HCT116 (cell line): ENCODE results near the gene S100A1. TPM values are rescaled to one million over a fixed set of nuclear protein-coding genes. Genes with fewer than 3 reads are reported as not detected.

Source experiments
- ATAC-seq: fragments of 200-7000 bp; cut with Tn5 transposase; 2 replicates; pipeline ENCODE4 v1.9.1; 2020; ENCODE audit warnings: mild to moderate bottlenecking, moderate library complexity
- BruUV-seq: library from RNA; stranded (reverse); fragments of 400-500 nt; replicated peaks from 2 replicates; lab custom pipeline; 2021; lab: Mats Ljungman, UMichigan
- CTCF ChIA-PET: fragments of 300-600 bp; sonication (Branson Sonifier 250); formaldehyde crosslinking; loops from one replicate; lab custom pipeline; 2021; ENCODE audit warnings: antibody characterized with exemption; lab: Charles Lee
- POLR2A ChIA-PET: fragments of 300-600, 350-600 bp; sonication (Branson Sonifier 250); formaldehyde crosslinking; loops from one replicate; lab custom pipeline; 2021; ENCODE audit warnings: antibody characterized with exemption; lab: Charles Lee
- RAD21 ChIA-PET, 2 experiments: fragments of 300-600 bp; sonication (Branson Sonifier 250); formaldehyde crosslinking; loops; one replicate each; lab custom pipeline; 2023; ENCODE audit warnings: low total read pairs in 2 of 2; ENCODE audit not compliant: uncharacterized antibody in 2 of 2, unreplicated experiment in 2 of 2, low non-redundant PET in 1 of 2; lab: Charles Lee
- DNase-seq: peaks from one replicate; pipeline ENCODE4 v3.0.0-alpha.2; 2010; ENCODE audit warnings: low read depth, low spot score
- H2AFZ ChIP-seq: fragments of 200-600 bp; shearing (Covaris generic), sonication (generic); 2 replicates; pipeline ENCODE4 v1.6.1; 2017; ENCODE audit warnings: low read depth, mixed run types, mixed read lengths, antibody characterized with exemption, low read length; ENCODE audit not compliant: poor library complexity, severe bottlenecking
- H3K27ac ChIP-seq: 2 replicates; pipeline ENCODE4 v1.5.1; 2012; ENCODE audit warnings: low read depth, low read length
- H3K27me3 ChIP-seq: fragments of 200-600 bp; sonication (generic); 2 replicates; pipeline ENCODE4 v1.6.1; 2016; ENCODE audit warnings: mixed run types, low read length, mixed read lengths; ENCODE audit not compliant: insufficient read depth
- H3K36me3 ChIP-seq, 2 experiments: fragments of 200-500 bp in 1 of 2; fragments of 200-600 bp in 1 of 2; sonication (Bioruptor generic) in 1 of 2; sonication (generic) in 1 of 2; 2 replicates each; pipeline versions ENCODE4 v1.5.1 to v1.6.1; 2014 to 2016; ENCODE audit warnings: low read length in 2 of 2, inconsistent platforms in 1 of 2, mixed read lengths in 1 of 2, mixed run types in 1 of 2; ENCODE audit not compliant: insufficient read depth in 2 of 2, control insufficient read depth in 1 of 2
- H3K4me1 ChIP-seq, 2 experiments: fragments of 200-600 bp in 1 of 2; sonication (generic) in 1 of 2; 2 replicates each; pipeline versions ENCODE4 v1.5.1 to v1.6.1; 2012 to 2017; ENCODE audit warnings: low read length in 2 of 2, inconsistent platforms in 1 of 2, mild to moderate bottlenecking in 1 of 2, mixed read lengths in 1 of 2, mixed run types in 1 of 2, moderate library complexity in 1 of 2; ENCODE audit not compliant: insufficient read depth in 2 of 2, control insufficient read depth in 1 of 2
- H3K4me2 ChIP-seq: fragments of 200-600 bp; sonication (generic); 2 replicates; pipeline ENCODE4 v1.6.1; 2017; ENCODE audit warnings: mixed run types, low read length, mixed read lengths
- H3K4me3 ChIP-seq, 2 experiments: fragments of 200-600 bp in 1 of 2; sonication (generic) in 1 of 2; replicated peaks in 1 of 2; 2 replicates each; pipeline ENCODE4 v1.5.1; 2011 to 2016; ENCODE audit warnings: low read length in 2 of 2, control low read depth in 1 of 2, low read depth in 1 of 2, mild to moderate bottlenecking in 1 of 2, mixed read lengths in 1 of 2, mixed run types in 1 of 2
- H3K79me2 ChIP-seq: fragments of 200-600 bp; sonication (generic); 2 replicates; pipeline ENCODE4 v1.6.1; 2017; ENCODE audit warnings: mild to moderate bottlenecking, mixed run types, low read length, moderate library complexity, mixed read lengths; ENCODE audit not compliant: insufficient read depth
- H3K9ac ChIP-seq: fragments of 200-600 bp; sonication (generic); 2 replicates; pipeline ENCODE4 v1.6.1; 2016; ENCODE audit warnings: low read length, mixed read lengths
- H3K9me2 ChIP-seq: fragments of 200-600 bp; sonication (generic), shearing (Covaris generic); 2 replicates; pipeline ENCODE4 v1.6.1; 2017; ENCODE audit warnings: mixed run types, mild to moderate bottlenecking, moderate library complexity; ENCODE audit not compliant: insufficient read depth
- H3K9me3 ChIP-seq, 2 experiments: fragments of 200-500 bp in 1 of 2; fragments of 200-600 bp in 1 of 2; sonication (Bioruptor generic) in 1 of 2; sonication (generic) in 1 of 2; 2 replicates each; pipeline ENCODE4 v1.6.1; 2014 to 2017; ENCODE audit warnings: low read length in 2 of 2, mixed read lengths in 2 of 2, inconsistent platforms in 1 of 2, low read depth in 1 of 2, mild to moderate bottlenecking in 1 of 2, mixed run types in 1 of 2, moderate library complexity in 1 of 2; ENCODE audit not compliant: control insufficient read depth in 1 of 2, insufficient read depth in 1 of 2
- H4K20me1 ChIP-seq: fragments of 200-600 bp; sonication (generic), shearing (Covaris generic); 2 replicates; pipeline ENCODE4 v1.6.1; 2017; ENCODE audit warnings: mixed run types, mild to moderate bottlenecking, moderate library complexity; ENCODE audit not compliant: insufficient read depth
- CEBPB ChIP-seq: IDR thresholded peaks from 2 replicates; pipeline ENCODE4 v1.6.1; 2012; ENCODE audit warnings: low read depth
- ELF1 ChIP-seq: IDR thresholded peaks from 2 replicates; pipeline ENCODE4 v1.6.1; 2012; ENCODE audit warnings: low read depth, borderline replicate concordance
- EZH2 ChIP-seq: fragments of 200-600 bp; sonication (generic); IDR thresholded peaks from 2 replicates; pipeline ENCODE4 v1.6.1; 2017; ENCODE audit warnings: antibody characterized with exemption, mixed run types
- FOSL1 ChIP-seq: IDR thresholded peaks from 2 replicates; pipeline ENCODE4 v1.6.1; 2012; ENCODE audit warnings: low read depth
- JUND ChIP-seq: IDR thresholded peaks from 2 replicates; pipeline ENCODE4 v1.6.1; 2012
- MAX ChIP-seq: IDR thresholded peaks from 2 replicates; pipeline ENCODE4 v1.6.1; 2012
- POLR2A ChIP-seq: IDR thresholded peaks from 2 replicates; pipeline ENCODE4 v1.7.0; 2011; ENCODE audit warnings: borderline replicate concordance; ENCODE audit not compliant: insufficient read depth, insufficient read length; ENCODE audit errors: extremely low read depth
- ZNF274 ChIP-seq: fragments of 200-500 bp; sonication (Bioruptor generic); IDR thresholded peaks from 2 replicates; pipeline ENCODE4 v1.6.1; 2014; ENCODE audit warnings: mild to moderate bottlenecking, low read depth, low read length, inconsistent platforms
- intact Hi-C: fragments of 100-400 bp; cut with micrococcal nuclease; formaldehyde crosslinking; loops from 2 replicates; pipeline ENCODE4 v1.10.0; 2022
- total RNA-seq: library from RNA; stranded (reverse); gene quantifications from one replicate; pipeline ENCODE4 v1.2.1, GENCODE V29; 2021; ENCODE audit not compliant: unreplicated experiment
- TF ChIP-seq, protein P1 (sequence below), 3 experiments: fragments of 200-600 bp in 1 of 3; sonication (generic) in 1 of 3; IDR thresholded peaks in 2 of 3; conservative IDR thresholded peaks in 1 of 3; 2 replicates each; pipeline ENCODE4 v1.5.1; 2012 to 2017; ENCODE audit warnings: low read depth in 2 of 3, low read length in 2 of 3, antibody characterized with exemption in 1 of 3, borderline replicate concordance in 1 of 3, control low read depth in 1 of 3, mild to moderate bottlenecking in 1 of 3, mixed read lengths in 1 of 3, mixed run types in 1 of 3, moderate library complexity in 1 of 3; ENCODE audit not compliant: insufficient read depth in 1 of 3
- TF ChIP-seq, protein P2 (sequence below): IDR thresholded peaks from 2 replicates; pipeline ENCODE4 v1.6.1; 2012

The S100A1 gene
- total RNA-seq, 1 experiment from 2014 or later: 0.30 TPM

GRCh38 chr1:153649137-153649862, 21.1 kb downstream of the S100A1 start:
- DNase-seq: no peak
- Histone ChIP-seq H2AFZ (no peak overlapping the region), H3K4me2 (no peak overlapping the region), H3K27me3 (no peaks in the 10 kb centered on the region), H3K36me3 (peaks cover 17 to 21% of the 10 kb centered on the region in 2 experiments), H3K4me1 (peaks cover 0 to 10% of the 10 kb centered on the region in 2 experiments; a peak in 2 of 4 replicates), H3K27ac (no peak overlapping the region), H3K9me3 (no peaks in the 10 kb centered on the region), H3K4me3 (no peak overlapping the region), H3K79me2 (peaks cover 8% of the 10 kb centered on the region; the same call in 1 of the 2 replicates), H3K9me2 (no peaks in the 10 kb centered on the region), H4K20me1 (no peaks in the 10 kb centered on the region), H3K9ac (no peak overlapping the region)
- ChIA-PET POLR2A (interaction anchor here (1.1 to 2.8 kb wide), 2 partner anchors 15 to 22 kb away, joined by 4 to 12 read pairs; partner anchors contain the start of genes CHTOP and S100A13), CTCF (no interaction called here), RAD21 (no interaction called here)
- TF ChIP-seq ZNF274: no peak
- TF ChIP-seq MAX: no peak
- TF ChIP-seq CEBPB: no peak
- no peak for TF ChIP-seq POLR2A
- TF ChIP-seq, protein P1, sequence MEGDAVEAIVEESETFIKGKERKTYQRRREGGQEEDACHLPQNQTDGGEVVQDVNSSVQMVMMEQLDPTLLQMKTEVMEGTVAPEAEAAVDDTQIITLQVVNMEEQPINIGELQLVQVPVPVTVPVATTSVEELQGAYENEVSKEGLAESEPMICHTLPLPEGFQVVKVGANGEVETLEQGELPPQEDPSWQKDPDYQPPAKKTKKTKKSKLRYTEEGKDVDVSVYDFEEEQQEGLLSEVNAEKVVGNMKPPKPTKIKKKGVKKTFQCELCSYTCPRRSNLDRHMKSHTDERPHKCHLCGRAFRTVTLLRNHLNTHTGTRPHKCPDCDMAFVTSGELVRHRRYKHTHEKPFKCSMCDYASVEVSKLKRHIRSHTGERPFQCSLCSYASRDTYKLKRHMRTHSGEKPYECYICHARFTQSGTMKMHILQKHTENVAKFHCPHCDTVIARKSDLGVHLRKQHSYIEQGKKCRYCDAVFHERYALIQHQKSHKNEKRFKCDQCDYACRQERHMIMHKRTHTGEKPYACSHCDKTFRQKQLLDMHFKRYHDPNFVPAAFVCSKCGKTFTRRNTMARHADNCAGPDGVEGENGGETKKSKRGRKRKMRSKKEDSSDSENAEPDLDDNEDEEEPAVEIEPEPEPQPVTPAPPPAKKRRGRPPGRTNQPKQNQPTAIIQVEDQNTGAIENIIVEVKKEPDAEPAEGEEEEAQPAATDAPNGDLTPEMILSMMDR (IDR thresholded peaks at IDR 0.05 in 2 of 3, conservative IDR thresholded peaks at IDR 0.05 in 1 of 3; ENCODE audit: borderline replicate concordance in 1 of 3, insufficient read depth in 1 of 3, low read depth in 2 of 3, low read length in 2 of 3): no peak
- TF ChIP-seq, protein P2, sequence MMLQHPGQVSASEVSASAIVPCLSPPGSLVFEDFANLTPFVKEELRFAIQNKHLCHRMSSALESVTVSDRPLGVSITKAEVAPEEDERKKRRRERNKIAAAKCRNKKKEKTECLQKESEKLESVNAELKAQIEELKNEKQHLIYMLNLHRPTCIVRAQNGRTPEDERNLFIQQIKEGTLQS: no peak
- no peak for TF ChIP-seq ELF1
- no peak for TF ChIP-seq FOSL1
- no peak for TF ChIP-seq EZH2
- no peak for TF ChIP-seq JUND
- peak; percentile 11 for ATAC-seq
- no TSS peak for BruUV-seq
- intact Hi-C loops: no loop called here
